Vagina (tissue), 2 donors: Measurements from ENCODE around the gene HEXB. TPM values are rescaled to one million over a fixed set of nuclear protein-coding genes. Genes with fewer than 3 reads are reported as not detected.

ENCODE experiments used
- DNase-seq, 2 donors: peaks; one replicate each; pipeline ENCODE4 v3.0.0-alpha.2; 2017; ENCODE audit errors: extremely low spot score in 2 of 2
- H3K27ac ChIP-seq: fragments of 200-600 bp; sonication (generic); one replicate; pipeline ENCODE4 v1.5.1; 2019
- H3K27me3 ChIP-seq: fragments of 200-600 bp; sonication (generic); one replicate; pipeline ENCODE4 v1.5.1; 2019
- H3K36me3 ChIP-seq, 2 donors: fragments of 200-600 bp; sonication (generic); one replicate each; pipeline ENCODE4 v1.5.1; 2017 to 2019
- H3K4me1 ChIP-seq: fragments of 200-600 bp; sonication (generic); one replicate; pipeline ENCODE4 v1.5.1; 2019
- H3K4me3 ChIP-seq, 2 donors: fragments of 200-600 bp; sonication (generic); 1 replicate in 1 of 2; 2 replicates in 1 of 2; pipeline ENCODE4 v1.5.1; 2016 to 2019
- H3K9me3 ChIP-seq: fragments of 200-600 bp; sonication (generic); one replicate; pipeline ENCODE4 v1.5.1; 2019
- POLR2A ChIP-seq, 2 donors: fragments of 450-650 bp; IDR thresholded peaks; one replicate each; pipeline ENCODE4 v1.6.1; 2017; ENCODE audit warnings: antibody characterized with exemption in 2 of 2, mild to moderate bottlenecking in 2 of 2, moderate library complexity in 2 of 2
- POLR2AphosphoS5 ChIP-seq, 2 donors: sonication (generic); formaldehyde crosslinking; IDR thresholded peaks; one replicate each; pipeline ENCODE4 v1.9.0; 2017; ENCODE audit warnings: antibody characterized with exemption in 2 of 2, mild to moderate bottlenecking in 2 of 2, low read depth in 1 of 2; ENCODE audit not compliant: insufficient read depth in 1 of 2
- intact Hi-C: fragments of 100-400 bp; cut with DNase I; formaldehyde crosslinking; loops from one replicate; pipeline ENCODE4 v1.15.1; 2023
- small RNA-seq: library from RNA; depleted of rRNA; stranded (forward); fragments of <200 nt; gene quantifications from one replicate; pipeline ENCODE3, GENCODE V24; 2016
- total RNA-seq: library from RNA; depleted of rRNA; stranded (reverse); fragments of >200 nt; gene quantifications from one replicate; pipeline ENCODE4 v1.2.3, GENCODE V29; 2016
- TF ChIP-seq, protein P1 (sequence below), 3 experiments: fragments of 450-650 bp in 2 of 3; fragments of 200-600 bp in 1 of 3; sonication (generic) in 1 of 3; IDR thresholded peaks; one replicate each; pipeline ENCODE4 v1.5.1; 2017 to 2019; ENCODE audit warnings: antibody characterized with exemption in 3 of 3, mild to moderate bottlenecking in 2 of 3, moderate library complexity in 2 of 3

HEXB gene
- total RNA-seq, 1 donor from 2014 or later = 118 TPM

DNA sequence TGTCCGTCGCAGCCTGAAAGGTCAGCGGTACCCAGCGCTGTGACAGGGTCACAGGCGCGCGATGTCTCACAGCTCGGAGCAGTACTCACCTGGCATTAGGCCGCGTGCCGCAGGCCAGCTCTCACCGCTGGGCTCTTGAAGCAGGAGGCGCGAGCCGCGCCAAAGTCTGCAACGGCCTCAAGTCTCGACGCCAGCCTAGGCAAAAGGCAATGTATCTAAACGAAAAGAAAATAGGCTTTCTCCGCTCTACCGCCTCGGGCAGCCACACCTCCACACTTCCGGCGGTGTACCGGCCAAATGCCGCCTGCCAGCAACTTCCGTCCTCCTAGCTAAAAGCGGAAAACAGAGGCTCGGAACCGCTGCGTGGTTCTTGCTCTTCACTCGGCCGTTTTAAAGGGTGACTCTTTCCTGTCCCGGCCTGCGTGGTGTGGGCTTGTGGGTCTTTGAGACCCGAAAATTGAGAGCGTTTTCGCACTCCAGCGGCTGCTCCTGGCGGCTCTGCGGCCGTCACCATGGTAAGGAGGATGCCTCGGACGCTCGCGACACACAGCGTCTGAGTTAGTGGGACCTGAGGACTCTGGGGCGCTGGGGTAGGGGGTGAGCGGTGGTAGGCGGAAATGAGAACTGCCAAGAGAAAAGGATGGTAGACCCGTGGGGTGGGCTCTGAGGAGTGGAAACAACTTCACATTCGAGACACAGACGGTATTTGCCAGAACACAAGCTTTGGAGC, 82.0 kb downstream of the HEXB start, which contains the start of the genes GFM2 and NSA2:
GFM2 (minus strand) TSS at position 269 of the 730 bp plus-strand sequence. CDS start 3,375 bp downstream, outside the sequence.
NSA2 (plus strand) TSS at position 401 of the 730 bp plus-strand sequence; CDS start at position 513, 112 bp downstream.
- Histone ChIP-seq H3K9me3 (no peaks in the 10 kb centered on the region), H3K4me3 (peak within 1 kb of the TSS; percentile 57 to 90), H3K27ac (peak within 1 kb of the TSS; percentile 82), H3K36me3 (peaks cover 0 to 12% of the 10 kb centered on the region in 2 donors), H3K4me1 (peaks cover 46% of the 10 kb centered on the region), H3K27me3 (no peaks in the 10 kb centered on the region)
- DNase-seq = no peak
- TF ChIP-seq POLR2AphosphoS5 (IDR thresholded peaks at IDR 0.05; ENCODE audit: insufficient read depth in 1 of 2, low read depth in 1 of 2) = peak; percentile 84 to 94
- TF ChIP-seq, protein P1, sequence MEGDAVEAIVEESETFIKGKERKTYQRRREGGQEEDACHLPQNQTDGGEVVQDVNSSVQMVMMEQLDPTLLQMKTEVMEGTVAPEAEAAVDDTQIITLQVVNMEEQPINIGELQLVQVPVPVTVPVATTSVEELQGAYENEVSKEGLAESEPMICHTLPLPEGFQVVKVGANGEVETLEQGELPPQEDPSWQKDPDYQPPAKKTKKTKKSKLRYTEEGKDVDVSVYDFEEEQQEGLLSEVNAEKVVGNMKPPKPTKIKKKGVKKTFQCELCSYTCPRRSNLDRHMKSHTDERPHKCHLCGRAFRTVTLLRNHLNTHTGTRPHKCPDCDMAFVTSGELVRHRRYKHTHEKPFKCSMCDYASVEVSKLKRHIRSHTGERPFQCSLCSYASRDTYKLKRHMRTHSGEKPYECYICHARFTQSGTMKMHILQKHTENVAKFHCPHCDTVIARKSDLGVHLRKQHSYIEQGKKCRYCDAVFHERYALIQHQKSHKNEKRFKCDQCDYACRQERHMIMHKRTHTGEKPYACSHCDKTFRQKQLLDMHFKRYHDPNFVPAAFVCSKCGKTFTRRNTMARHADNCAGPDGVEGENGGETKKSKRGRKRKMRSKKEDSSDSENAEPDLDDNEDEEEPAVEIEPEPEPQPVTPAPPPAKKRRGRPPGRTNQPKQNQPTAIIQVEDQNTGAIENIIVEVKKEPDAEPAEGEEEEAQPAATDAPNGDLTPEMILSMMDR (IDR thresholded peaks at IDR 0.05) = no peak
- intact Hi-C loops = no loop called here

DNA sequence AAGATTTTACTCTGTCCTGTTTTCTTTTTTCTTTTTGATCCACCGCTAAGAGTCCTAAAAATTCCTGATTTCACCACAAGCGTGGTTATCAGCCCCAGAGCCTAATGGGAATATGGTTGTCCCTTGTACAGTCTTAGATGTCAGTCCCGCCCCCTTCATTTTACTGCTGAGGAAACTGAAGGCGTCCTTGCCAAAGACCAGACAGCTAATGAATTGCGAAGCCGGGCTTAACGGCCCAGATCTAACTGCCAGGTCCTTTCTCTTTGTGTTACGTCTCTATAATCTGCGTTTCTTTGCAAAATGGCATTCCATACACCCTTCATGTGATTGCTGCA, 82.5 kb downstream of the HEXB start:
- Histone ChIP-seq H3K36me3 (peaks cover 0 to 13% of the 10 kb centered on the region in 2 donors), H3K27ac (peak overlapping the region; percentile 82), H3K27me3 (no peaks in the 10 kb centered on the region), H3K4me3 (peak overlapping the region; percentile 57 to 90), H3K9me3 (no peaks in the 10 kb centered on the region), H3K4me1 (peaks cover 43% of the 10 kb centered on the region)
- TF ChIP-seq POLR2AphosphoS5 (IDR thresholded peaks at IDR 0.05; ENCODE audit: insufficient read depth in 1 of 2, low read depth in 1 of 2) (no peak), POLR2A (IDR thresholded peaks at IDR 0.05) (no peak)
- TF ChIP-seq, protein P1 (IDR thresholded peaks at IDR 0.05) = no peak
- DNase-seq = no peak
- intact Hi-C loops = no loop called here

Small RNA genes within 50 kb of the gene (small RNA-seq; reads per million reads assigned to genes)
- not detected for gene RNU6-658P

Other genes starting within 250 kb of the HEXB start
- gene ENC1, start 44.5 kb upstream of the HEXB start, total RNA-seq = 7.1 TPM
- 29.5 TPM for gene GFM2, start 81.9 kb downstream of the HEXB start, total RNA-seq
- 119 TPM for gene NSA2, start 82.0 kb downstream of the HEXB start, total RNA-seq
- gene FAM169A, start 181.2 kb downstream of the HEXB start, total RNA-seq = 0.98 TPM